ENCODE measurements around the gene CEP63. TPM values are rescaled to one million over a fixed set of nuclear protein-coding genes. Genes with fewer than 3 reads are reported as not detected.

CEP63 gene
- total and polyA plus RNA-seq, 2 of the 8 experiments (the other 6 are each of a cell fraction or from before 2014, with no cell fraction given), result 5.3 to 18.2 TPM

GRCh38 chr3:134526319-134526718 is 40.5 kb downstream of the CEP63 start (continued):
- TF ChIP-seq, protein P1, sequence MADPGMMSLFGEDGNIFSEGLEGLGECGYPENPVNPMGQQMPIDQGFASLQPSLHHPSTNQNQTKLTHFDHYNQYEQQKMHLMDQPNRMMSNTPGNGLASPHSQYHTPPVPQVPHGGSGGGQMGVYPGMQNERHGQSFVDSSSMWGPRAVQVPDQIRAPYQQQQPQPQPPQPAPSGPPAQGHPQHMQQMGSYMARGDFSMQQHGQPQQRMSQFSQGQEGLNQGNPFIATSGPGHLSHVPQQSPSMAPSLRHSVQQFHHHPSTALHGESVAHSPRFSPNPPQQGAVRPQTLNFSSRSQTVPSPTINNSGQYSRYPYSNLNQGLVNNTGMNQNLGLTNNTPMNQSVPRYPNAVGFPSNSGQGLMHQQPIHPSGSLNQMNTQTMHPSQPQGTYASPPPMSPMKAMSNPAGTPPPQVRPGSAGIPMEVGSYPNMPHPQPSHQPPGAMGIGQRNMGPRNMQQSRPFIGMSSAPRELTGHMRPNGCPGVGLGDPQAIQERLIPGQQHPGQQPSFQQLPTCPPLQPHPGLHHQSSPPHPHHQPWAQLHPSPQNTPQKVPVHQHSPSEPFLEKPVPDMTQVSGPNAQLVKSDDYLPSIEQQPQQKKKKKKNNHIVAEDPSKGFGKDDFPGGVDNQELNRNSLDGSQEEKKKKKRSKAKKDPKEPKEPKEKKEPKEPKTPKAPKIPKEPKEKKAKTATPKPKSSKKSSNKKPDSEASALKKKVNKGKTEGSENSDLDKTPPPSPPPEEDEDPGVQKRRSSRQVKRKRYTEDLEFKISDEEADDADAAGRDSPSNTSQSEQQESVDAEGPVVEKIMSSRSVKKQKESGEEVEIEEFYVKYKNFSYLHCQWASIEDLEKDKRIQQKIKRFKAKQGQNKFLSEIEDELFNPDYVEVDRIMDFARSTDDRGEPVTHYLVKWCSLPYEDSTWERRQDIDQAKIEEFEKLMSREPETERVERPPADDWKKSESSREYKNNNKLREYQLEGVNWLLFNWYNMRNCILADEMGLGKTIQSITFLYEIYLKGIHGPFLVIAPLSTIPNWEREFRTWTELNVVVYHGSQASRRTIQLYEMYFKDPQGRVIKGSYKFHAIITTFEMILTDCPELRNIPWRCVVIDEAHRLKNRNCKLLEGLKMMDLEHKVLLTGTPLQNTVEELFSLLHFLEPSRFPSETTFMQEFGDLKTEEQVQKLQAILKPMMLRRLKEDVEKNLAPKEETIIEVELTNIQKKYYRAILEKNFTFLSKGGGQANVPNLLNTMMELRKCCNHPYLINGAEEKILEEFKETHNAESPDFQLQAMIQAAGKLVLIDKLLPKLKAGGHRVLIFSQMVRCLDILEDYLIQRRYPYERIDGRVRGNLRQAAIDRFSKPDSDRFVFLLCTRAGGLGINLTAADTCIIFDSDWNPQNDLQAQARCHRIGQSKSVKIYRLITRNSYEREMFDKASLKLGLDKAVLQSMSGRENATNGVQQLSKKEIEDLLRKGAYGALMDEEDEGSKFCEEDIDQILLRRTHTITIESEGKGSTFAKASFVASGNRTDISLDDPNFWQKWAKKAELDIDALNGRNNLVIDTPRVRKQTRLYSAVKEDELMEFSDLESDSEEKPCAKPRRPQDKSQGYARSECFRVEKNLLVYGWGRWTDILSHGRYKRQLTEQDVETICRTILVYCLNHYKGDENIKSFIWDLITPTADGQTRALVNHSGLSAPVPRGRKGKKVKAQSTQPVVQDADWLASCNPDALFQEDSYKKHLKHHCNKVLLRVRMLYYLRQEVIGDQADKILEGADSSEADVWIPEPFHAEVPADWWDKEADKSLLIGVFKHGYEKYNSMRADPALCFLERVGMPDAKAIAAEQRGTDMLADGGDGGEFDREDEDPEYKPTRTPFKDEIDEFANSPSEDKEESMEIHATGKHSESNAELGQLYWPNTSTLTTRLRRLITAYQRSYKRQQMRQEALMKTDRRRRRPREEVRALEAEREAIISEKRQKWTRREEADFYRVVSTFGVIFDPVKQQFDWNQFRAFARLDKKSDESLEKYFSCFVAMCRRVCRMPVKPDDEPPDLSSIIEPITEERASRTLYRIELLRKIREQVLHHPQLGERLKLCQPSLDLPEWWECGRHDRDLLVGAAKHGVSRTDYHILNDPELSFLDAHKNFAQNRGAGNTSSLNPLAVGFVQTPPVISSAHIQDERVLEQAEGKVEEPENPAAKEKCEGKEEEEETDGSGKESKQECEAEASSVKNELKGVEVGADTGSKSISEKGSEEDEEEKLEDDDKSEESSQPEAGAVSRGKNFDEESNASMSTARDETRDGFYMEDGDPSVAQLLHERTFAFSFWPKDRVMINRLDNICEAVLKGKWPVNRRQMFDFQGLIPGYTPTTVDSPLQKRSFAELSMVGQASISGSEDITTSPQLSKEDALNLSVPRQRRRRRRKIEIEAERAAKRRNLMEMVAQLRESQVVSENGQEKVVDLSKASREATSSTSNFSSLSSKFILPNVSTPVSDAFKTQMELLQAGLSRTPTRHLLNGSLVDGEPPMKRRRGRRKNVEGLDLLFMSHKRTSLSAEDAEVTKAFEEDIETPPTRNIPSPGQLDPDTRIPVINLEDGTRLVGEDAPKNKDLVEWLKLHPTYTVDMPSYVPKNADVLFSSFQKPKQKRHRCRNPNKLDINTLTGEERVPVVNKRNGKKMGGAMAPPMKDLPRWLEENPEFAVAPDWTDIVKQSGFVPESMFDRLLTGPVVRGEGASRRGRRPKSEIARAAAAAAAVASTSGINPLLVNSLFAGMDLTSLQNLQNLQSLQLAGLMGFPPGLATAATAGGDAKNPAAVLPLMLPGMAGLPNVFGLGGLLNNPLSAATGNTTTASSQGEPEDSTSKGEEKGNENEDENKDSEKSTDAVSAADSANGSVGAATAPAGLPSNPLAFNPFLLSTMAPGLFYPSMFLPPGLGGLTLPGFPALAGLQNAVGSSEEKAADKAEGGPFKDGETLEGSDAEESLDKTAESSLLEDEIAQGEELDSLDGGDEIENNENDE (IDR thresholded peaks at IDR 0.05; ENCODE audit: insufficient replicate concordance, low read length), result no peak

Measured in H1 (cell line).